ENCODE results near the gene GCNT3. TPM values are rescaled to one million over a fixed set of nuclear protein-coding genes. Genes with fewer than 3 reads are reported as not detected.

GCNT3 gene, protein sequence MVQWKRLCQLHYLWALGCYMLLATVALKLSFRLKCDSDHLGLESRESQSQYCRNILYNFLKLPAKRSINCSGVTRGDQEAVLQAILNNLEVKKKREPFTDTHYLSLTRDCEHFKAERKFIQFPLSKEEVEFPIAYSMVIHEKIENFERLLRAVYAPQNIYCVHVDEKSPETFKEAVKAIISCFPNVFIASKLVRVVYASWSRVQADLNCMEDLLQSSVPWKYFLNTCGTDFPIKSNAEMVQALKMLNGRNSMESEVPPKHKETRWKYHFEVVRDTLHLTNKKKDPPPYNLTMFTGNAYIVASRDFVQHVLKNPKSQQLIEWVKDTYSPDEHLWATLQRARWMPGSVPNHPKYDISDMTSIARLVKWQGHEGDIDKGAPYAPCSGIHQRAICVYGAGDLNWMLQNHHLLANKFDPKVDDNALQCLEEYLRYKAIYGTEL
- under 0.01 and 0.09 TPM in 2 replicates for total RNA-seq

DNA sequence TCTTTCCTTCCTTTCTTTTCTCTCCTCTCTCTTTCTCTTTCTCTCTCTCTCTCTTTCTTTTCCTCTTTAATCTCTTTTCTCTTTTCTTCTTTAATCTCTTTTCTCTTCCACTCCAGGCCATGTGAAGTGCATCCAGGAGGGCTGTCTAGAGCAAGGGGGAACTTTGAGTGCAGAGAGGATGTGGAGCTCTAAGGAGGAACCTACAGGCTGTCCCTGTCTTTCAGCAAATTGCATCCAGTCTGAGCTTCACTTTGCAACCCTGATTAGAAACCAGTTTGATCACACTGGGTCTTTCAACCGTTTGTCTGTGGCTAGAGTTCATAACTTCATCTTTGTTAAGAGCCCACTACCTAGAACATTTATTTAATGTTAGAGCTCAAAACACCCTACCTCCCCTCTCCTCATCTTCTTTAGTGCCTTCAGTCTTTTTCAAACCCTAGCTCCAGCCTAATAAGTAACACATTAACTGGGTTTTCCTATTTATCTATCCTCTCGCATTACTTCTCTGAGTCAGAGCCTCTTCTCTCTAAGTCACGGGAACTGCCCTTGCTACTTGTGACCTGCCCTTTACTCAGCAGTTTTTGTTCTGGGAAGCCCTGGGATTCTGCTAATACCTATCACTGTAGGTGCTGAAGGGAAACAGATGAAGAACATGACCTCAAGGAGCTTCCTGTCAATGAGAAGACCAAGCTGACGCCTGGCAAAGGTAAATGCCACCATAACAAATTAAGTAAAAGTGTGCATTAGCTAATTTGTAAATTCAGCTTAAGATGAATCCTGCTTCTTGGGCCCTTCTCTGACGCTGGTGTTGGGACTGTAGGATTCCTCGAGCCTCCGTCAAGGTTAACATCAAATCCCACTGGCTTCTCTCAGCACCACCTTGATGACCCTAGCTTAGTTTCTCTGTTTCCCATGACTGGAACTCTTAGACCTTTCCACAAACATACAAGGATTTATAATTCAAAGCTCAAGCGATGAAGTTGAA lies at the start of gene GCNT3:
TSS of gene GCNT3 (plus strand) at position 508 of the 985 bp plus-strand sequence. CDS start 6,456 bp downstream, outside the sequence.

DNA sequence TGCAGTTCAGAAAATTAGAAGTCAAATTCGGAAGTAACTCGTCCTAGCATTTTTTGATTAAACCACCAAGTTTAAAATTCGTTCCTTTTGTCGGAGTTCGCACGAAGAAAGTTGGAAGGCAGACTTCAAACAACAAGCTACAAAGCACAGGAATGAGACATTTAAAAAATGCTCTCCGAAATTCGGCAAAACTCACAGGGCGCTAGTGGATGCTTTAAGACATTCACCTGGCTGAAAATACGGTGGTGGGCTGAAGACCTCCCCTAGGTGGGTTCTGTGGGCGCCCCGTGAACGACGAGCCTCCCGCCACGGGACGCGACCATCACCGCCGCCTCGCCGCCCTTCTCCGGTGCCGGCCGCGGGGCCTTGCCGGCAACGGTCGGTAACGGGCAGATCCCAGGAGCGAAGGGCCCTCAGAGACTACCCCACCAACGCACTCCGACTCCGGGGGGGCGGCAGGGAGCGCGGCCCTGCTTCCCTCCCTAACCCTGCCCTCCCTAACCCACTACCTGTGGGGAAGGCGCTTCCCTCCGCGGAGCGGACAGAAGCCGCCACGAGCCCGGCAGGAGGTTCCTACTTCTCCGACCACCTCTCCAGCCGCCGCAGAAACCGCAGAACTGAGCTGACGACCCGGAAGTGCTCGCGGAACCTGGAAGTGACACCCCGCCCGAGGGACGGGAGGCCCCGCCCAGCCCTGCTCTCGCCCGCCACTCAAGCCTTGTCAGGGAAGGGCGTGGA lies 45.5 kb downstream of the GCNT3 start, which contains the start of gene GTF2A2:
TSS of gene GTF2A2 (minus strand) at position 619 of the 738 bp plus-strand sequence. CDS start 5,238 bp downstream, outside the sequence.

Other genes with a start within 250 kb of the GCNT3 start
- 152 and 256 TPM in 2 replicates for gene MYO1E, start 238.9 kb upstream of the GCNT3 start, total RNA-seq
- gene FAM81A, start 173.6 kb upstream of the GCNT3 start, total RNA-seq = 0.28 and 0.30 TPM in 2 replicates
- gene GTF2A2, start 45.7 kb downstream of the GCNT3 start, total RNA-seq = 22.8 and 23.2 TPM in 2 replicates
- 118 and 174 TPM in 2 replicates for gene BNIP2, start 77.5 kb downstream of the GCNT3 start, total RNA-seq

All from smooth muscle cell of the umbilical artery (primary cell).